RCC 7860 (cell line): Measurements from ENCODE around the gene TLE1.

Experiments used
- DNase-seq: peaks from one replicate; pipeline ENCODE4 v3.0.0-alpha.2; 2015; ENCODE audit warnings: low spot score
- FAIRE-seq: peaks from 2 replicates; lab custom pipeline; 2012; peaks lifted over from hg19 to GRCh38; lab: Jason Lieb, UNC

Gene TLE1

GRCh38 chr9:81586786-81587185 is 102.6 kb downstream of the TLE1 start:
- FAIRE-seq (no peak), DNase-seq (no peak)

- no peak for DNase-seq
- FAIRE-seq = no peak
Observed at GRCh38 chr9:81585191-81585763, 104.1 kb downstream of the TLE1 start.

GRCh38 chr9:81584099-81584498 is 105.2 kb downstream of the TLE1 start:
- DNase-seq = no peak
- no peak for FAIRE-seq

GRCh38 chr9:81581986-81582385 is 107.4 kb downstream of the TLE1 start:
- DNase-seq (no peak), FAIRE-seq (no peak)

- DNase-seq (no peak), FAIRE-seq (no peak)
Observed at GRCh38 chr9:81579381-81579780, 110.0 kb downstream of the TLE1 start.

- peak; percentile 98 for FAIRE-seq
- peak; percentile 88 for DNase-seq
Observed at GRCh38 chr9:81578606-81579005, 110.7 kb downstream of the TLE1 start.

- DNase-seq = peak; percentile 33
- FAIRE-seq = peak; percentile 46
Observed at GRCh38 chr9:81575956-81576355, 113.4 kb downstream of the TLE1 start.

GRCh38 chr9:81574405-81574804 is 114.9 kb downstream of the TLE1 start:
- peak; percentile 97 for DNase-seq
- peak; percentile 99 for FAIRE-seq

- FAIRE-seq (no peak), DNase-seq (no peak)
Observed at GRCh38 chr9:81573415-81574321, 115.7 kb downstream of the TLE1 start.

GRCh38 chr9:81570083-81570482 is 119.3 kb downstream of the TLE1 start:
- DNase-seq (no peak), FAIRE-seq (no peak)

- FAIRE-seq (no peak), DNase-seq (no peak)
Observed at GRCh38 chr9:81566074-81566698, 123.2 kb downstream of the TLE1 start.

- FAIRE-seq = peak; percentile 43
Observed at GRCh38 chr9:81565609-81566008, 123.7 kb downstream of the TLE1 start.

GRCh38 chr9:81565144-81565543 is 124.2 kb downstream of the TLE1 start:
- DNase-seq (no peak), FAIRE-seq (no peak)

More at GRCh38 chr9:81565609-81566008, 123.7 kb downstream of the TLE1 start:
- DNase-seq = no peak

GRCh38 chr9:81564632-81565031 is 124.7 kb downstream of the TLE1 start:
- DNase-seq (no peak), FAIRE-seq (no peak)

GRCh38 chr9:81563739-81564138 is 125.6 kb downstream of the TLE1 start:
- DNase-seq (no peak), FAIRE-seq (no peak)

GRCh38 chr9:81563020-81563407 is 126.3 kb downstream of the TLE1 start:
- FAIRE-seq (no peak), DNase-seq (no peak)

- DNase-seq (peak; percentile 98), FAIRE-seq (peak; percentile 99)
Observed at GRCh38 chr9:81562231-81563019, 126.9 kb downstream of the TLE1 start.

GRCh38 chr9:81560851-81561732 is 128.3 kb downstream of the TLE1 start:
- FAIRE-seq (peak; percentile 21), DNase-seq (no peak)

GRCh38 chr9:81559709-81560108 is 129.6 kb downstream of the TLE1 start:
- DNase-seq = peak; percentile 99

GRCh38 chr9:81559197-81559596 is 130.2 kb downstream of the TLE1 start:
- no peak for FAIRE-seq
- DNase-seq = peak; percentile 42

More at GRCh38 chr9:81559709-81560108, 129.6 kb downstream of the TLE1 start:
- peak; percentile 99 for FAIRE-seq
